ENCODE measurements around the gene TMPRSS4.

Gene TMPRSS4

DNA sequence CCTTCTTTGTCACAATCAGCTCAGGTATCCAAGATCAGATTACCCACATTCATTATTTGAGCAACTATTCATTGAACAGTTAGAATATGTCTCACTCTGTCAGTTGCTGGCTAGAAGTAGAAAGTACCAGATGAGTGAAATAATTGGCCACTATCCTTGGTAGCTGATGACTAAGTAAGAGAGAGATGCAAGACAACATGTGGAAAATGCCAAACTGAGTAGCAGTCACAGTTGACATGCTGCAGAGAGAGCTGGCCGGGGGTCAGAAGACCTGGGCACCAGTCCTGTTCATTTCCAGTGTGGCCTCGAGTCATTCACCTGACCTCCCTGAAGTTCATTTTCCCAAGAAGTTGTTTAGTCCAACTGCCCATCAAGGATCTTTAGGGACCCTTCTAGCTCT, 32.4 kb downstream of the TMPRSS4 start:
- DNase-seq = no peak

DNA sequence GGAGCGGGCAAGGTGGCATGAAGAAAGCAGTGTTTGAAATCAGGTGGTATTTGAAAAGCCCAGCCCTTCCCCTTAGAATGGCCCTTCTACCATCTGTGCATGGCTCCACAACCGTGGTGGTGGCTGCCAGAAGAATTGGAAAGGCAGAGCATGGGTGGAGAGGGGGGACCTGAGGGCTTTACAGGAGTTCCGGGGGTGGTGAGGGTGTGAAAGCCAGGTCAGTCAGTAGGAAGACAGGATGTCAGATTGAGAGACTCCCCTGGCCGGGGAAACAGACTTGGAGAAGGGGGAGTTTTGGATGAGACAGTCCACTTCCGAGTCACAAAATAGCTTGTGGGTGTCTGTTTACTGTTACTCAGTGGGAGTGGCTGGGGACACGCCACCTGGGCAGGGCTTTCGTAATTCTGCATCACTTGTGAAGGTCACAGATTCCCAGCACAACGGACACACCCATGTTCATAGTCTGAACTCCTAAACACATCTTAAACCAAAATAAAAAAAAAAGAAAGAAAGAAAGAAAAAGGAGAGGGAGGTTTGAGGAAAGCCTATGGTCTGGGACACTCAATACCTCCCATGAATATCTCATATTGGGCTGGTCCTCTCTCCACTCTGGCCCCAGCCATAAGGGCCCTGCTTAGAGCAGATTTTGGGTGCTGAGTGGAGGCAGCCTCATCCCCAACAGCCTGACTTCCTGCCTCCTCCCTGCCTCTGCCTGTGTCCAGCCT, 34.3 kb downstream of the TMPRSS4 start:
- DNase-seq = no peak

GRCh38 chr11:118111744-118112035, 34.8 kb downstream of the TMPRSS4 start:
- DNase-seq = no peak

DNA sequence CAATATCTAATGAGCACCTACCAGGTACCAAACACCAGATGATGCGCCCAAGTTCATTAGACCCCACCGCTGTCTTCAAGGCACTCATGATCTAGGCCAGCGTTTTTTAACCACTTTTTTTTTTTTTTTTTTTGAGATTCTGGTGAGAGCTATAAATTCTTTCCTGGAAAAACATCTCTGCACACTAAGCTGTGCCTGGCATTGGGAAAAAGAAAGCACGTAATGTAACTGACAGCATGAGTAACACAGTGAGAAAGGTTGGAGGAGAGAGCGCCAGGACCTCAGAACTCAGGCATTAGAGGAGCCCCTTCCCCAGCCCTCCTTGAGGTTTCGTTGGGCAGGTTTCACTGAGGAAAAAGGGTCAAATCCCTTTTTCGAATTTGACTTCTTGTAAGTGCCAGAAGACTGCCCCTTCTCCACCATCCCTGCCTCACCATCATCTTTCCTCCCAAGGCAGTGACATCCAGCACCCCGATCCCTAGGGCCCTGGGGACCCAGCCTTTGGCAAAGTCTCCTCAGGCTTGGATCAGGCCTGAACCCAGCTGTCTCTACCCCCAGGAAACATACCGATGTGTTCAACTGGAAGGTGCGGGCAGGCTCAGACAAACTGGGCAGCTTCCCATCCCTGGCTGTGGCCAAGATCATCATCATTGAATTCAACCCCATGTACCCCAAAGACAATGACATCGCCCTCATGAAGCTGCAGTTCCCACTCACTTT, 36.0 kb downstream of the TMPRSS4 start:
- DNase-seq = no peak

GRCh38 chr11:118114266-118114665, 37.4 kb downstream of the TMPRSS4 start:
- DNase-seq = no peak

DNA sequence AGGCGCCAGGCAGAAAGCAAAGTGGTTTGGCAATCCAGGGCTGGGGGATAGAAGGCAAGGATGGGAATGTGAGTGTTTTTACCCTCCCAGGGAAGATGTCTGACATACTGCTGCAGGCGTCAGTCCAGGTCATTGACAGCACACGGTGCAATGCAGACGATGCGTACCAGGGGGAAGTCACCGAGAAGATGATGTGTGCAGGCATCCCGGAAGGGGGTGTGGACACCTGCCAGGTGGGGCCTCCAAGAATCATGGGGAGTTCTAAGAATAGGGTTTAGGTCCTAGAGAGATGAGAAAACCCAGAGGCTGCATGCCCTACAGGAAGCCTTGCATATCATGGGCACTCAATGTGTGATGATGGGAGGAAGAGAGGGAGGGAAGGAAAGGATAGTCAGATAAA, 38.2 kb downstream of the TMPRSS4 start:
- DNase-seq = no peak

GRCh38 chr11:118117790-118118601, 41.1 kb downstream of the TMPRSS4 start:
- no peak for DNase-seq

DNA sequence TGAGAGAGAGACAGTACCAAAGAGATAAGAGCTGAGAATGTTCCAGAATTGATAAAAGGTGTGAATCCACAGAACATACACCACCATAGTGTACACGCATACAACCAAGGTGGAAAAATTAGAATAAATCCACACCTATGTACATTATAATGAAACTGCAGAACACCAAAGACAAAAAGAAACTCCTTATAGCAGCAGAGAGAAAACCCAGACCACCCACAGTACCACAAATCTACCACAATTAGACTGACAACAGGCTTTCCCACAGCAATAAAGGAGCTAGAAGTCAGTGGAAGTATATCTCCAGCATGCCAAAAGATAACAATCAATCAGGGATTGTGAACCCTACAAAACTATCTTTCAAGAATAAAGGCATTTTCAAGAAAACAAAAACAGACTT, 43.9 kb downstream of the TMPRSS4 start:
- no peak for DNase-seq

DNA sequence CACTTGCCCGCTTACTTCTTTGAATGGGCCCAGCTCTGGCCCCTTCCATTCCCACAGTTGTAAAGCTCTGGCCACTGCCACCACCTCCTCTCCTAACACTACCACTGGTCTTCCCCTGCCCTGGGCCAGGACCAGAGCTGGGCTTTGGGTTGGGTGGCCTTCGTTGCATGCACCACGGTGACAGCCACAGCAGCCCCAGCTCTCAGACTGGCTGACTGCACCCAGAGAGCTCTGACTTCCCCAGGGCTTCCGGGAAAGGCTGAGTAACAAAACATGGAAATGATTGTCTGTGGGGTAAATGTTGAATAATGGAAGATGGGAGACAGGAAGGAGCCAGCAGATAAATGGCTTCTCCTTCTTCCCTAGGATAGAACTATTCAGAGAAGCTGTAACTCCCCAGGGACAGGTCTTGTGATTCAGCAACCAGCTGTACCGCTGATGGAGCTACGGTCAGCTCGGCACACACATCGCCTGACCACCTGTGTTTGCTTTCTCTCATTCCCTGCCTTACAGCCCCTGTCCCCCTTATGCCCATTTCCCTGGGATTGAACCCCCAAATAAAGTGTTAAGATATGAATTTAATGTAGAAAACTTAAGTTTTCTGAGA, 48.2 kb downstream of the TMPRSS4 start:
- no peak for DNase-seq

GRCh38 chr11:118126082-118126838, 49.4 kb downstream of the TMPRSS4 start:
- DNase-seq = no peak

DNA sequence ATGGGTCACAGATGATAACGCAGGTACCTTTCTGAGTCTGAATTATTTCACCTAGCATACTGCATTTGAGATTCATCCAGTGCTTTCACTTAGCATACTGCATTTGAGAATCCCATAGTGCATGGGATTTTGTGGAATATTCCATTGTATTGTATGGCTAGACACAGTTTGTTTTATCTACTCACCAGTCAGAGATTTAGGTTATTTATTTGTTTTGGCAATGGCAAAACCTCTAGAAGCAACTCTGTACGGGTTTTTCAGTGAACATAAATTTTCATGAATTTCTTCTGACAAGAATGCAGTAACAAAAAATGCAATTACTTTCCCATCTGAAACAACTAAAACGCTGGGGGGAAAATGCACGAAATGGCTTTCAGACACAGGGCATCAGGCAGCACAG, 51.4 kb downstream of the TMPRSS4 start:
- DNase-seq = no peak

DNA sequence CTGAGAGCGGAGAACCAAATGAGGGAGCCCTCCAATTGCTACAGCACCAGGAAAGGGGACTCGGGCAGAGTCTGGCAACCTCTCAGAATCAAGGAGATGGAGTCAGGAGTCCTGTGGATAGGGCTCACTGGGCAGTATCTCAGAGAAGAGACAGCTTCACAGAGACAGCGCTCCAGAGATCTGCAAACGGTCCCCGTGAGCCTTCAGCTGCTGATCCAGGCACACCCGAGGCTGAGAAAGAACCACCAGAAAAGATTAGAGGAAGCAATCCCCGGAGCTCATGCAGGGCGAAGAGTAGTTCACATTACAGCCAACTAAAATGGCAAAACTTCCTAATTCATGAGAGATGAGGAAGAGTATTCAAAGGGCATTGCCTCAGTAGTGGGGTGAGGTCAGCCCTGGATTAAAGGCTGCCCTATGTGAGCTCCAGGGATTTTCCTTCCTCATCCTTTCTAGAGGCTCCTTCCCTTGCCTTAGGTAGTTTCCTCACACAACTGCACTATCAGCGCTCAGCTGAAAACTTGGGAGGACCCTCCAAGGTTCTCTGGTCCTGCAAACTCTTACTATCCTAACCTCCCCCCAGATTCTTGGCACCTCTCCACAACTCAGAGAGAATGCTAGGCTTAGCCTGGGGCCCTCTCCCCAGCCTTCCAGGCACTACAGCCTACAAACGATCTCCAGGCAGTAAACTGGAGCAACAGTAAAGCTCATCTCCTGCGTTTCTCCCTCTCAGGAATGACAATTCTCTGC, 52.0 kb downstream of the TMPRSS4 start:
- DNase-seq = no peak

- no peak for DNase-seq
Observed at GRCh38 chr11:118129471-118130172, 52.7 kb downstream of the TMPRSS4 start.

DNA sequence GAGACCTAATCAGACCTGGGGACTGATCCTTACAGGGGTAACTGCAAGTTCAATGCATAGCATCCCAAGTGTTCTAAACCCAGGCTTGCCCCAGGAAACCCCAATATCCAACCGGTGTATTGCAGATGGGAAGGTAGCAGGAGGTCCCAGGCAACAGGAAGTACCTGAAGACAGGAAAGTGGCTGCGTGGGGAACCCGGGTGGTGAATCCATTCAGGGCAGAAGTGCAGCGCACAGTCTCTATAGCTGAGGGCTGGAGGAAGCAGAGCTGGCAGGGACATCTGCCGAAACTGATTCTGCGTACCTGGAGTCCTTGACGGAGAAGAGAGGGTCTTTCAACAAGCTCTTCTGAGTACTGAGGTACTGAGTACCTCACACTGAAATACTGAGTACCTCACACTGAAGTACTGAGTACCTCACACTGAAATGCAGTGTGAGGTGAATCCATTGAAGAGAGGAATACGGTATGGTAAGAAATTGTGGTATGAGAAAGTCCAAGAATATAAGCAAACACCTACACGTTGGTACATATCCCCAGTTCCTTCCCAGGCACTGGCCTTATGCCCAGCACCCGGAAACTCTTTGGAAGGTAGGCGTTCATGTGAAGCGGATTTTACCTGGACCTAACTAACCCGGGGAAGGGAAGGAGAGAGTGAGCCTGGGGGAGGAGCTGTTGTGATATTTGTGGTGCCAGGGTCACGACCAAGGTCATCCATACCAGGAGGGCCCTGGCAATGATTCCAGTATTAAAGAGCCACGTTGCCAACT, 55.7 kb downstream of the TMPRSS4 start:
- no peak for DNase-seq

- DNase-seq = no peak
Observed at GRCh38 chr11:118133816-118134215, 56.9 kb downstream of the TMPRSS4 start.

GRCh38 chr11:118135051-118135795, 58.3 kb downstream of the TMPRSS4 start:
- DNase-seq = no peak

DNA sequence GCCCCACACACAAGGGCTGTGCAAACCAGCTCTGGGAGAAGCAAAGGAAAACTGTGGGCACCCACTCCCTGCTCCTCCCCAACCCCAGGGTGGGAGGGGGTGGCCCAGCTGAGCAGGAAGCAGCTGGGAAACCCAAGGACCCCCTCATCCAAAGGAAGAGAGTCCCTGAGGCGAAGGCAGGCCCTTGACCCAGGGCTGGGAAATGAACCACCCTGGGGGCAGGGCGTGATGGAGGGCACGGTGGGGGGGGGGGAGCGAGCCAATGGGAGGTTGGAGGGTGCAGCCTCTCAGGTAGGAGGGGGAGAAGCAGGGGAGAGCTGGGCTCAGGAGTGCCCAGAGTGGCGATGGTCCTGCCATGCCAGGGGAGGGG, 58.9 kb downstream of the TMPRSS4 start:
- DNase-seq = no peak

- no peak for DNase-seq
Observed at GRCh38 chr11:118136341-118136740, 59.5 kb downstream of the TMPRSS4 start.

GRCh38 chr11:118136801-118137200, 59.9 kb downstream of the TMPRSS4 start:
- no peak for DNase-seq
